ENCODE results near the gene CRHR1. TPM values are rescaled to one million over a fixed set of nuclear protein-coding genes. Genes with fewer than 3 reads are reported as not detected.

CRHR1 gene
- polyA plus RNA-seq, 4 donors, result 0.04 TPM; not detected in 3

GRCh38 chr17:45768000-45768399 is 16.1 kb upstream of the CRHR1 start:
- H3K36me3 ChIP-seq (ENCODE audit: control insufficient read depth in 3 of 3, insufficient read depth in 2 of 3, low read depth in 1 of 3, low read length in 3 of 3), result no peaks in the 10 kb centered on the region
- H3K4me1 ChIP-seq (ENCODE audit: control insufficient read depth in 3 of 3, insufficient read depth in 2 of 3, low read depth in 1 of 3, low read length in 2 of 3), result no peaks in the 10 kb centered on the region
- DNase-seq, result no peak
- H3K4me3 ChIP-seq (ENCODE audit: low read depth in 1 of 3, low read length in 3 of 3), result no peak overlapping the region
- whole genome bisulfite sequencing, 3 donors, result 38 to 44% (median 39%) methylated on average over 4 of the region's 4 CpGs
- no peak for FAIRE-seq
- H3K27ac ChIP-seq (ENCODE audit: low read depth in 1 of 3, low read length in 2 of 3), result no peak overlapping the region
- H3K9me3 ChIP-seq (ENCODE audit: control insufficient read depth in 2 of 2, insufficient read depth in 1 of 2, low read depth in 1 of 2, low read length in 1 of 2), result no peaks in the 10 kb centered on the region
- H3K27me3 ChIP-seq (ENCODE audit: control insufficient read depth in 3 of 3, insufficient read depth in 3 of 3, low read length in 3 of 3), result peaks cover 0 to 53% (median 16%) of the 10 kb centered on the region in 3 donors

DNA sequence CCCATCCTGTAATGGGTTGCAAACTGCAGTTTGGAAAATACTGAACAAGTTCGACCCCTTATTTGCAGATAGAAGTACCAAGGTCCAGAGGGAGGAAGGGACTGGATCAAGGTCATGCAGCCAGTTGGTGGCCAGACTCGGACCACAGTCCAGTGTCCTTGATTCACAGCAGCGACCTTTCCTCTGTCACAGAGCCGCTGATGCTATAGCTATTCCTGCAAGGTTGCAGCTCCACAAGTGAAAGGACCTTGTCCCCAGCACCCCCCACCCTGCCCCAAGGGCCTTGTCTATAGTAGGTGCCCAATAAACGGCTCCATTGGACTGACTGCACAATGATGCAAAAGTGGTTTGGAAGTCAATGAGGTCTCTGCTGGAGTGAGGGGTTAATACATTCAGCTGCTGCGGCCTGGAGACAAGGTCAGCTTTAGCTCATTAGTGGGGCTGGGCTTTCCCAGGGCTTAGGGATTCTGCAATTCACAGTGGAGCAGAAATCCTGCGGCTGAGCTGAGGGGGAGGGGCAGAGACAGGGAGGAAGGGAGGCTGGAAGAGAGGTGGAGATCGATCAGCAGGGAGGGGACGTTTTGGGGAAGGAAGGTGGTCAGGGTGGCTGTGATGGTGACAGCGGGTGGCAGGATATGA is 13.4 kb upstream of the CRHR1 start:
- no peak for FAIRE-seq
- Histone ChIP-seq H3K27me3 (ENCODE audit: control insufficient read depth in 3 of 3, insufficient read depth in 3 of 3, low read length in 3 of 3) (peaks cover 0 to 52% (median 6%) of the 10 kb centered on the region in 3 donors), H3K27ac (ENCODE audit: low read depth in 1 of 3, low read length in 2 of 3) (no peak overlapping the region)

GRCh38 chr17:45771271-45771959 is 12.7 kb upstream of the CRHR1 start:
- Histone ChIP-seq H3K27ac (ENCODE audit: low read depth in 1 of 3, low read length in 2 of 3) (no peak overlapping the region), H3K4me1 (ENCODE audit: control insufficient read depth in 3 of 3, insufficient read depth in 2 of 3, low read depth in 1 of 3, low read length in 2 of 3) (no peaks in the 10 kb centered on the region), H3K9me3 (ENCODE audit: control insufficient read depth in 2 of 2, insufficient read depth in 1 of 2, low read depth in 1 of 2, low read length in 1 of 2) (no peaks in the 10 kb centered on the region), H3K27me3 (ENCODE audit: control insufficient read depth in 3 of 3, insufficient read depth in 3 of 3, low read length in 3 of 3) (peaks cover 0 to 49% (median 6%) of the 10 kb centered on the region in 3 donors), H3K36me3 (ENCODE audit: control insufficient read depth in 3 of 3, insufficient read depth in 2 of 3, low read depth in 1 of 3, low read length in 3 of 3) (no peaks in the 10 kb centered on the region), H3K4me3 (ENCODE audit: low read depth in 1 of 3, low read length in 3 of 3) (no peak overlapping the region)
- DNase-seq (no peak), FAIRE-seq (no peak)
- WGBS, 3 donors, result 36 to 69% (median 56%) methylated on average over 12 of the region's 12 CpGs

More for the DNA sequence above, 13.4 kb upstream of the CRHR1 start:
- Histone ChIP-seq H3K36me3 (ENCODE audit: control insufficient read depth in 3 of 3, insufficient read depth in 2 of 3, low read depth in 1 of 3, low read length in 3 of 3) (no peaks in the 10 kb centered on the region), H3K4me1 (ENCODE audit: control insufficient read depth in 3 of 3, insufficient read depth in 2 of 3, low read depth in 1 of 3, low read length in 2 of 3) (no peaks in the 10 kb centered on the region), H3K9me3 (ENCODE audit: control insufficient read depth in 2 of 2, insufficient read depth in 1 of 2, low read depth in 1 of 2, low read length in 1 of 2) (no peaks in the 10 kb centered on the region), H3K4me3 (ENCODE audit: low read depth in 1 of 3, low read length in 3 of 3) (no peak overlapping the region)
- no peak for DNase-seq
- 40 to 43% (median 43%) methylated on average over 10 of the region's 10 CpGs for WGBS, 3 donors

DNA sequence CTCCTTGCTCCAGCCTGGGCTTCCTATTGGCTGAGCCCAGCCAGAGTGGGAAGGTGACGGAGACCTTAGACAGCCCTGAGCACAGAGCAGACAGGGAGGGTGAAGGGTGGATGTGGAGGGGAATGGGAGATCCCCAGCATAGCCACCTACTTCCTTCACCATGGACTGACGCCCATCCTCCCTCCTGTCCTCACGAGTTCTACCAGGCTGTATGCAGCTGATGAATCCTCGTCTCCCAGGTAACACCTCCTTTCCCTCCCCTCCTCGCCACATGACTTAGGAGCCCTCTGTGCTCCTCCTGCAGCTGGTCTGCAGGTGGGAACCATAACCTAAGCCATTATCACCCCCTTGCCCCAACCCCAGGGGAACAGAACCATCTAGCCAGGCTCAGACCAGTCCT is 9.0 kb upstream of the CRHR1 start:
- H3K27me3 ChIP-seq (ENCODE audit: control insufficient read depth in 3 of 3, insufficient read depth in 3 of 3, low read length in 3 of 3), result peaks cover 0 to 50% (median 2%) of the 10 kb centered on the region in 3 donors
- no peak for DNase-seq

DNA sequence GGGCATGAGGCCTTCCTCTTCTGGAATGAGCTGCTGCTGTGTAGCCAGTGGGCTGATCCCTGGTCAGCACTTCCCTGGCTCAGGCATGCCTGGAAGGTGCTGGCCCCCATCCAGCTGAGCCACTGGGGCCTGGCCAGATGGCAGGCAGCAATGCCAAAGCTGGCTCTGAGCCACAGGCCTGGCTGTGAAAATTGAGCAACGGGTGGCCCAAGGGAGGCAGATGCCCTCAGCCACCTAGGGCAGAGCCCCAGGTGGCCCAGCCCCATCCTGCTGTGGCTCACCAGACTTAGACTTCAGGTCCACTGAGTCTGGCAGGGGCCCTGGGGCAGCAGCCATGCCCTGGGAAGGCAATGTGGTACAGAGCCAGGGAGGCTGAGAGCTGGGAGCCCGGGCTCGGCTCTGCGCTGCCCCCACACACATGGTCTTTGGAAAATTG is 8.5 kb upstream of the CRHR1 start:
- Histone ChIP-seq H3K36me3 (ENCODE audit: control insufficient read depth in 3 of 3, insufficient read depth in 2 of 3, low read depth in 1 of 3, low read length in 3 of 3) (no peaks in the 10 kb centered on the region), H3K27me3 (ENCODE audit: control insufficient read depth in 3 of 3, insufficient read depth in 3 of 3, low read length in 3 of 3) (peaks cover 0 to 51% (median 2%) of the 10 kb centered on the region in 3 donors), H3K4me1 (ENCODE audit: control insufficient read depth in 3 of 3, insufficient read depth in 2 of 3, low read depth in 1 of 3, low read length in 2 of 3) (no peaks in the 10 kb centered on the region), H3K27ac (ENCODE audit: low read depth in 1 of 3, low read length in 2 of 3) (no peak overlapping the region), H3K4me3 (ENCODE audit: low read depth in 1 of 3, low read length in 3 of 3) (no peak overlapping the region), H3K9me3 (ENCODE audit: control insufficient read depth in 2 of 2, insufficient read depth in 1 of 2, low read depth in 1 of 2, low read length in 1 of 2) (no peaks in the 10 kb centered on the region)
- FAIRE-seq (no peak), DNase-seq (peak in 1 of 2 donors; percentile 8)
- WGBS, 3 donors, result 48 to 65% (median 54%) methylated on average over 4 of the region's 4 CpGs

More for the DNA sequence above, 9.0 kb upstream of the CRHR1 start:
- no peak for FAIRE-seq
- Histone ChIP-seq H3K36me3 (ENCODE audit: control insufficient read depth in 3 of 3, insufficient read depth in 2 of 3, low read depth in 1 of 3, low read length in 3 of 3) (no peaks in the 10 kb centered on the region), H3K4me1 (ENCODE audit: control insufficient read depth in 3 of 3, insufficient read depth in 2 of 3, low read depth in 1 of 3, low read length in 2 of 3) (no peaks in the 10 kb centered on the region), H3K27ac (ENCODE audit: low read depth in 1 of 3, low read length in 2 of 3) (no peak overlapping the region), H3K9me3 (ENCODE audit: control insufficient read depth in 2 of 2, insufficient read depth in 1 of 2, low read depth in 1 of 2, low read length in 1 of 2) (no peaks in the 10 kb centered on the region), H3K4me3 (ENCODE audit: low read depth in 1 of 3, low read length in 3 of 3) (no peak overlapping the region)
- WGBS, 3 donors, result 39 to 43% (median 39%) methylated on average over 3 to 5 of the region's 5 CpGs

DNA sequence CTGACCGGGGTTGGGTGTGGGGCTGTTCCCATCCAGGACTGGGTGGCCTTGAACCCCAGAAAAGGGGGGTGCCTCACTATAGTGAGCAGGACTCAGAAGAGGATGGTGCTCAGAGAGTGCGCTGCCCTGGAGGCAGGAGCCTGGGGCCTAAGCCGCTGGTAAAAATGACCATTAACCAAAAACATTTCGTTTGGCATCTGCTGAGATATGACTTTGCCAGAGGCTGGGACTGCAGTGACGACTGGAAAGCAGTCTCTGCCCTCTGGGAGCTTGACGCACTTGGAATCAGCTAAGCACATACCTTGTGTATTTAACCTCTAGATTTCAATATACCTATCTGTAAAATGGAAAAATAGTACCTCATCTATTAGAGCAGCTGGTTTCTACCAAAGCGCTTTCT is 7.2 kb upstream of the CRHR1 start:
- 66% methylated on average over 7 of the region's 7 CpGs for WGBS, 3 donors
- FAIRE-seq, result no peak

GRCh38 chr17:45777388-45777787 is 6.7 kb upstream of the CRHR1 start:
- DNase-seq (no peak), FAIRE-seq (no peak)
- Histone ChIP-seq H3K4me3 (ENCODE audit: low read depth in 1 of 3, low read length in 3 of 3) (no peak overlapping the region), H3K4me1 (ENCODE audit: control insufficient read depth in 3 of 3, insufficient read depth in 2 of 3, low read depth in 1 of 3, low read length in 2 of 3) (no peaks in the 10 kb centered on the region), H3K27ac (ENCODE audit: low read depth in 1 of 3, low read length in 2 of 3) (no peak overlapping the region), H3K27me3 (ENCODE audit: control insufficient read depth in 3 of 3, insufficient read depth in 3 of 3, low read length in 3 of 3) (peaks cover 0 to 53% (median 1%) of the 10 kb centered on the region in 3 donors), H3K9me3 (ENCODE audit: control insufficient read depth in 2 of 2, insufficient read depth in 1 of 2, low read depth in 1 of 2, low read length in 1 of 2) (no peaks in the 10 kb centered on the region), H3K36me3 (ENCODE audit: control insufficient read depth in 3 of 3, insufficient read depth in 2 of 3, low read depth in 1 of 3, low read length in 3 of 3) (no peaks in the 10 kb centered on the region)
- 66 to 78% (median 72%) methylated on average over 3 of the region's 3 CpGs for WGBS, 3 donors

More for the DNA sequence above, 7.2 kb upstream of the CRHR1 start:
- Histone ChIP-seq H3K27me3 (ENCODE audit: control insufficient read depth in 3 of 3, insufficient read depth in 3 of 3, low read length in 3 of 3) (peaks cover 0 to 48% (median 0%) of the 10 kb centered on the region in 3 donors), H3K9me3 (ENCODE audit: control insufficient read depth in 2 of 2, insufficient read depth in 1 of 2, low read depth in 1 of 2, low read length in 1 of 2) (no peaks in the 10 kb centered on the region), H3K4me1 (ENCODE audit: control insufficient read depth in 3 of 3, insufficient read depth in 2 of 3, low read depth in 1 of 3, low read length in 2 of 3) (no peaks in the 10 kb centered on the region), H3K27ac (ENCODE audit: low read depth in 1 of 3, low read length in 2 of 3) (no peak overlapping the region), H3K36me3 (ENCODE audit: control insufficient read depth in 3 of 3, insufficient read depth in 2 of 3, low read depth in 1 of 3, low read length in 3 of 3) (no peaks in the 10 kb centered on the region), H3K4me3 (ENCODE audit: low read depth in 1 of 3, low read length in 3 of 3) (no peak overlapping the region)
- no peak for DNase-seq

GRCh38 chr17:45780921-45781320 is 3.2 kb upstream of the CRHR1 start:
- Histone ChIP-seq H3K9me3 (ENCODE audit: control insufficient read depth in 2 of 2, insufficient read depth in 1 of 2, low read depth in 1 of 2, low read length in 1 of 2) (no peaks in the 10 kb centered on the region), H3K4me3 (ENCODE audit: low read depth in 1 of 3, low read length in 3 of 3) (no peak overlapping the region), H3K27me3 (ENCODE audit: control insufficient read depth in 3 of 3, insufficient read depth in 3 of 3, low read length in 3 of 3) (peaks cover 3 to 67% (median 14%) of the 10 kb centered on the region in 3 donors), H3K27ac (ENCODE audit: low read depth in 1 of 3, low read length in 2 of 3) (no peak overlapping the region), H3K36me3 (ENCODE audit: control insufficient read depth in 3 of 3, insufficient read depth in 2 of 3, low read depth in 1 of 3, low read length in 3 of 3) (no peaks in the 10 kb centered on the region), H3K4me1 (ENCODE audit: control insufficient read depth in 3 of 3, insufficient read depth in 2 of 3, low read depth in 1 of 3, low read length in 2 of 3) (peaks cover 0 to 9% (median 9%) of the 10 kb centered on the region in 3 donors)
- DNase-seq (no peak), FAIRE-seq (no peak)
- WGBS, 3 donors, result 84 to 87% (median 87%) methylated on average over 5 of the region's 5 CpGs
